Mesenchymal stem cell (in vitro differentiated cells and primary cell): ENCODE measurements around the gene SP110.

Experiments used
- DNase-seq: peaks from one replicate; pipeline ENCODE4 v3.0.0-alpha.2; 2013
- H2AFZ ChIP-seq: one replicate; pipeline ENCODE4 v1.6.1; 2013; ENCODE audit warnings: low read depth, mild to moderate bottlenecking, control low read depth, inconsistent platforms, low read length, moderate library complexity
- H2AK5ac ChIP-seq: 2 replicates; pipeline ENCODE4 v1.6.1; 2013; ENCODE audit warnings: low read length, moderate library complexity, mild to moderate bottlenecking, inconsistent platforms; ENCODE audit not compliant: severe bottlenecking
- H2BK120ac ChIP-seq: one replicate; pipeline ENCODE4 v1.6.1; 2013; ENCODE audit warnings: low read depth, mild to moderate bottlenecking, inconsistent platforms, low read length, moderate library complexity
- H2BK12ac ChIP-seq, 2 experiments: one replicate each; pipeline ENCODE4 v1.6.1; 2013; ENCODE audit warnings: inconsistent platforms in 2 of 2, low read length in 2 of 2, mild to moderate bottlenecking in 2 of 2, moderate library complexity in 2 of 2, control low read depth in 1 of 2
- H2BK15ac ChIP-seq: one replicate; pipeline ENCODE4 v1.6.1; 2013; ENCODE audit warnings: mild to moderate bottlenecking, low read depth, inconsistent platforms; ENCODE audit not compliant: poor library complexity, severe bottlenecking
- H2BK5ac ChIP-seq: 2 replicates; pipeline ENCODE4 v1.6.1; 2013; ENCODE audit warnings: low read depth, mild to moderate bottlenecking, low read length, control low read depth, inconsistent platforms; ENCODE audit not compliant: poor library complexity, severe bottlenecking
- H3K14ac ChIP-seq, 2 experiments: one replicate each; pipeline ENCODE4 v1.6.1; 2013; ENCODE audit warnings: inconsistent platforms in 2 of 2, low read length in 2 of 2, control low read depth in 1 of 2, mild to moderate bottlenecking in 1 of 2, moderate library complexity in 1 of 2
- H3K18ac ChIP-seq, 2 experiments: one replicate each; pipeline ENCODE4 v1.6.1; 2013; ENCODE audit warnings: inconsistent platforms in 2 of 2, low read length in 2 of 2, control low read depth in 1 of 2, low read depth in 1 of 2, mild to moderate bottlenecking in 1 of 2
- H3K23ac ChIP-seq, 2 experiments: one replicate each; pipeline ENCODE4 v1.6.1; 2013; ENCODE audit warnings: inconsistent platforms in 2 of 2, low read length in 2 of 2, mild to moderate bottlenecking in 2 of 2, moderate library complexity in 2 of 2, control low read depth in 1 of 2
- H3K27ac ChIP-seq: 2 replicates; pipeline ENCODE4 v1.5.1; 2013; ENCODE audit warnings: mild to moderate bottlenecking, moderate library complexity, low read length, control low read depth, inconsistent platforms; ENCODE audit not compliant: poor library complexity, severe bottlenecking
- H3K27me3 ChIP-seq, 2 experiments: 2 replicates each; pipeline versions ENCODE4 v1.6.1 to v1.7.0; 2013; ENCODE audit warnings: low read length in 2 of 2, mild to moderate bottlenecking in 2 of 2, moderate library complexity in 2 of 2, control low read depth in 1 of 2, inconsistent platforms in 1 of 2; ENCODE audit not compliant: control insufficient read depth in 1 of 2, insufficient read depth in 1 of 2
- H3K36me3 ChIP-seq, 2 experiments: 2 replicates each; pipeline versions ENCODE4 v1.6.1 to v1.7.0; 2013; ENCODE audit warnings: low read length in 2 of 2, control low read depth in 1 of 2, inconsistent platforms in 1 of 2, low read depth in 1 of 2, mild to moderate bottlenecking in 1 of 2; ENCODE audit not compliant: insufficient read depth in 2 of 2, control insufficient read depth in 1 of 2
- H3K4ac ChIP-seq, 2 experiments: one replicate each; pipeline ENCODE4 v1.6.1; 2013; ENCODE audit warnings: inconsistent platforms in 2 of 2, low read length in 2 of 2, mild to moderate bottlenecking in 2 of 2, moderate library complexity in 2 of 2, control low read depth in 1 of 2, low read depth in 1 of 2
- H3K4me1 ChIP-seq: 2 replicates; pipeline ENCODE4 v1.6.1; 2013; ENCODE audit warnings: low read depth, low read length, control low read depth; ENCODE audit not compliant: control insufficient read depth, insufficient read depth
- H3K4me2 ChIP-seq: 2 replicates; pipeline ENCODE4 v1.6.1; 2013; ENCODE audit warnings: low read length, mild to moderate bottlenecking, inconsistent platforms; ENCODE audit not compliant: poor library complexity, severe bottlenecking
- H3K4me3 ChIP-seq, 2 experiments: 2 replicates each; pipeline versions ENCODE4 v1.5.1 to v1.7.0; 2013; ENCODE audit warnings: low read length in 2 of 2, mild to moderate bottlenecking in 2 of 2, control low read depth in 1 of 2, low read depth in 1 of 2; ENCODE audit not compliant: insufficient read depth in 1 of 2
- H3K79me1 ChIP-seq: replicated peaks from 2 replicates; pipeline ENCODE4 v1.6.1; 2013; ENCODE audit warnings: mild to moderate bottlenecking, control low read depth, low read length, inconsistent platforms; ENCODE audit not compliant: poor library complexity, severe bottlenecking
- H3K9ac ChIP-seq: 2 replicates; pipeline ENCODE4 v1.7.0; 2013; ENCODE audit warnings: mild to moderate bottlenecking, low read length, moderate library complexity
- H3K9me3 ChIP-seq: 2 replicates; pipeline ENCODE4 v1.7.0; 2013; ENCODE audit warnings: mild to moderate bottlenecking, low read length; ENCODE audit not compliant: control insufficient read depth
- H4K8ac ChIP-seq: one replicate; pipeline ENCODE4 v1.6.1; 2013; ENCODE audit warnings: inconsistent platforms, mild to moderate bottlenecking, low read length, moderate library complexity
- H4K91ac ChIP-seq: one replicate; pipeline ENCODE4 v1.6.1; 2013; ENCODE audit warnings: mild to moderate bottlenecking, low read length, inconsistent platforms
- WGBS: methylation state at CpG from one replicate; pipeline ENCODE4 v1.1.7; 2013; ENCODE audit warnings: mixed read lengths; 5-methylcytosine and 5-hydroxymethylcytosine counted together

The SP110 gene

GRCh38 chr2:230179907-230180306 lies 39.9 kb downstream of the SP110 start:
- no peak overlapping the region for H4K91ac ChIP-seq
- no peaks in the 10 kb centered on the region for H3K9me3 ChIP-seq
- 93% methylated on average over 7 of the region's 7 CpGs for WGBS
- H2BK5ac ChIP-seq: no peak overlapping the region
- no peak overlapping the region for H2BK12ac ChIP-seq
- H3K36me3 ChIP-seq: peaks cover 36 to 80% of the 10 kb centered on the region in 2 experiments
- no peaks in the 10 kb centered on the region for H3K79me1 ChIP-seq
- H2BK120ac ChIP-seq: no peak overlapping the region
- H4K8ac ChIP-seq: no peak overlapping the region
- no peak overlapping the region for H2BK15ac ChIP-seq
- H2AFZ ChIP-seq: no peak overlapping the region
- no peak overlapping the region for H3K9ac ChIP-seq
- no peak for DNase-seq
- no peak overlapping the region for H3K4me3 ChIP-seq
- H3K4ac ChIP-seq: no peak overlapping the region
- H3K27ac ChIP-seq: no peak overlapping the region
- H2AK5ac ChIP-seq: no peak overlapping the region
- no peaks in the 10 kb centered on the region for H3K4me1 ChIP-seq
- H3K4me2 ChIP-seq: no peak overlapping the region
- no peaks in the 10 kb centered on the region for H3K27me3 ChIP-seq
- no peak overlapping the region for H3K23ac ChIP-seq
- H3K18ac ChIP-seq: no peak overlapping the region
- H3K14ac ChIP-seq: no peak overlapping the region

- Histone ChIP-seq H2BK12ac (no peak overlapping the region), H2AK5ac (no peak overlapping the region), H3K79me1 (no peaks in the 10 kb centered on the region), H3K4me3 (no peak overlapping the region), H3K23ac (no peak overlapping the region), H3K9ac (no peak overlapping the region), H4K8ac (no peak overlapping the region), H3K9me3 (no peaks in the 10 kb centered on the region), H2BK15ac (no peak overlapping the region), H2AFZ (no peak overlapping the region), H3K27me3 (no peaks in the 10 kb centered on the region), H3K18ac (no peak overlapping the region), H4K91ac (peak overlapping the region; percentile 9), H2BK5ac (no peak overlapping the region), H3K27ac (no peak overlapping the region), H3K14ac (no peak overlapping the region), H2BK120ac (no peak overlapping the region), H3K4me2 (no peak overlapping the region), H3K4me1 (no peaks in the 10 kb centered on the region), H3K4ac (no peak overlapping the region), H3K36me3 (peaks cover 42 to 78% of the 10 kb centered on the region in 2 experiments)
- 88% methylated on average over 6 of the region's 7 CpGs for WGBS
- DNase-seq: no peak
Observed at GRCh38 chr2:230178546-230179485, 41.0 kb downstream of the SP110 start.

- Histone ChIP-seq H2AFZ (no peak overlapping the region), H3K18ac (no peak overlapping the region), H2BK15ac (no peak overlapping the region), H3K27me3 (no peaks in the 10 kb centered on the region), H2BK120ac (no peak overlapping the region), H2AK5ac (no peak overlapping the region), H4K91ac (no peak overlapping the region), H3K27ac (no peak overlapping the region), H2BK12ac (no peak overlapping the region), H3K14ac (no peak overlapping the region), H3K9me3 (no peaks in the 10 kb centered on the region), H3K36me3 (peaks cover 43 to 71% of the 10 kb centered on the region in 2 experiments), H2BK5ac (no peak overlapping the region), H3K9ac (no peak overlapping the region), H3K4me1 (no peaks in the 10 kb centered on the region), H3K4ac (no peak overlapping the region), H3K4me3 (no peak overlapping the region), H3K23ac (no peak overlapping the region), H4K8ac (no peak overlapping the region), H3K4me2 (no peak overlapping the region), H3K79me1 (no peaks in the 10 kb centered on the region)
- no peak for DNase-seq
- WGBS: 86% methylated on average over 3 of the region's 3 CpGs
Observed at GRCh38 chr2:230176996-230177395, 42.8 kb downstream of the SP110 start.

GRCh38 chr2:230174466-230174865 lies 45.3 kb downstream of the SP110 start:
- Histone ChIP-seq H4K8ac (no peak overlapping the region), H3K14ac (no peak overlapping the region), H2BK120ac (no peak overlapping the region), H3K23ac (no peak overlapping the region), H3K9ac (no peak overlapping the region), H3K27me3 (no peaks in the 10 kb centered on the region), H3K4me1 (no peaks in the 10 kb centered on the region), H3K4me3 (no peak overlapping the region), H2BK12ac (no peak overlapping the region), H2AK5ac (no peak overlapping the region), H2AFZ (no peak overlapping the region), H3K79me1 (no peaks in the 10 kb centered on the region), H3K18ac (no peak overlapping the region), H3K27ac (no peak overlapping the region), H3K4me2 (no peak overlapping the region), H2BK5ac (no peak overlapping the region), H3K9me3 (no peaks in the 10 kb centered on the region), H4K91ac (no peak overlapping the region), H2BK15ac (no peak overlapping the region), H3K4ac (no peak overlapping the region), H3K36me3 (peaks cover 42 to 59% of the 10 kb centered on the region in 2 experiments)
- no peak for DNase-seq
- 93% methylated on average over 6 of the region's 7 CpGs for WGBS
